K562 (cell line): ENCODE results near the gene BBS1. TPM values are rescaled to one million over a fixed set of nuclear protein-coding genes. Genes with fewer than 3 reads are reported as not detected.

Experiments
- ATAC-seq: fragments of 200-7000 bp; cut with Tn5 transposase; 3 replicates; pipeline ENCODE4 v1.9.1; 2020; ENCODE audit warnings: moderate library complexity
- BruUV-seq: library from RNA; stranded (reverse); fragments of 400-500 nt; replicated peaks from 2 replicates; lab custom pipeline; 2021; lab: Mats Ljungman, UMichigan
- CTCF ChIA-PET: fragments of 300-600 bp; formaldehyde crosslinking; extraction: SDS; loops from one replicate; lab custom pipeline; 2021; ENCODE audit warnings: low intra/inter-chr PET ratio; lab: Yijun Ruan, JAX
- POLR2A ChIA-PET: fragments of 300-600, 350-650 bp; sonication (Branson Sonifier 250); formaldehyde crosslinking; extraction: SDS; loops from one replicate; lab custom pipeline; 2021; ENCODE audit warnings: antibody characterized with exemption, inconsistent platforms; lab: Yijun Ruan, JAX
- DNase-seq, 4 experiments: peaks; one replicate each; pipeline versions ENCODE4 v3.0.0 to v3.0.0-alpha.2; 2011 to 2018; ENCODE audit warnings: low spot score in 3 of 4, mixed read lengths in 3 of 4; ENCODE audit errors: extremely low read depth in 1 of 4
- FAIRE-seq: peaks from 2 replicates; lab custom pipeline; 2011; peaks lifted over from hg19 to GRCh38; lab: Jason Lieb, UNC
- H2AFZ ChIP-seq: 2 replicates; pipeline ENCODE4 v1.6.0; 2011; ENCODE audit warnings: low read depth, low read length, control low read depth, inconsistent platforms
- H3K27ac ChIP-seq: fragments of 200-600 bp; 3 replicates; pipeline ENCODE4 v1.8.0; 2011; ENCODE audit warnings: low read depth, mild to moderate bottlenecking, control low read depth, inconsistent platforms, low read length, moderate library complexity, mixed read lengths; ENCODE audit errors: extremely low read depth
- H3K27me3 ChIP-seq, 2 experiments: fragments of 300-600 bp in 1 of 2; 2 replicates in 1 of 2; 3 replicates in 1 of 2; pipeline versions ENCODE4 v1.6.0 to v1.8.0; 2011; ENCODE audit warnings: inconsistent platforms in 2 of 2, low read length in 2 of 2, mild to moderate bottlenecking in 1 of 2, mixed read lengths in 1 of 2, moderate library complexity in 1 of 2; ENCODE audit not compliant: control insufficient read depth in 2 of 2, insufficient read depth in 2 of 2
- H3K36me3 ChIP-seq: fragments of 300-600 bp; 3 replicates; pipeline ENCODE4 v1.8.0; 2011; ENCODE audit warnings: mild to moderate bottlenecking, low read length, inconsistent platforms; ENCODE audit not compliant: control insufficient read depth, insufficient read depth
- H3K4me1 ChIP-seq, 2 experiments: fragments of 200-600 bp in 1 of 2; replicated peaks in 1 of 2; 2 replicates in 1 of 2; 3 replicates in 1 of 2; pipeline versions ENCODE4 v1.5.1 to v1.8.0; 2011; ENCODE audit warnings: inconsistent platforms in 2 of 2, low read length in 2 of 2, mild to moderate bottlenecking in 1 of 2, mixed read lengths in 1 of 2, moderate library complexity in 1 of 2; ENCODE audit not compliant: control insufficient read depth in 2 of 2, insufficient read depth in 2 of 2
- H3K4me2 ChIP-seq: 2 replicates; pipeline ENCODE4 v1.6.1; 2011; ENCODE audit warnings: low read length, control low read depth, inconsistent platforms, mixed read lengths; ENCODE audit not compliant: insufficient read depth
- H3K4me3 ChIP-seq: fragments of 200-600 bp; sonication (generic), shearing (Covaris generic); 2 replicates; pipeline ENCODE4 v1.5.1; 2016; ENCODE audit warnings: control low read depth, inconsistent platforms
- H3K79me2 ChIP-seq: fragments of 200-600 bp; 3 replicates; pipeline ENCODE4 v1.8.0; 2011; ENCODE audit warnings: low read length, inconsistent platforms; ENCODE audit not compliant: control insufficient read depth, insufficient read depth
- H3K9ac ChIP-seq, 2 experiments: 2 replicates each; pipeline versions ENCODE4 v1.6.0 to v1.6.1; 2011; ENCODE audit warnings: low read depth in 2 of 2, low read length in 2 of 2, control low read depth in 1 of 2, inconsistent platforms in 1 of 2, mild to moderate bottlenecking in 1 of 2, mixed read lengths in 1 of 2; ENCODE audit not compliant: insufficient read depth in 1 of 2
- H3K9me1 ChIP-seq: one replicate; pipeline ENCODE4 v1.6.0; 2011; ENCODE audit warnings: inconsistent platforms, mild to moderate bottlenecking, low read length, moderate library complexity; ENCODE audit not compliant: control insufficient read depth, insufficient read depth
- H3K9me3 ChIP-seq: replicated peaks from 2 replicates; pipeline ENCODE4 v1.5.1; 2011; ENCODE audit warnings: low read depth, low read length, inconsistent platforms; ENCODE audit not compliant: control insufficient read depth, insufficient read depth
- H4K20me1 ChIP-seq: replicated peaks from 2 replicates; pipeline ENCODE4 v1.6.1; 2011; ENCODE audit warnings: low read length, inconsistent platforms, mixed read lengths; ENCODE audit not compliant: control insufficient read depth, insufficient read depth
- CAMTA2 ChIP-seq: fragments of 250-450 bp; sonication (Bioruptor Pico); conservative IDR thresholded peaks from 2 replicates; pipeline ENCODE4 v1.5.1; 2022
- ESRRA ChIP-seq: fragments of 450-650 bp; IDR thresholded peaks from 2 replicates; pipeline ENCODE4 v1.6.1; 2014; ENCODE audit warnings: low read depth, mild to moderate bottlenecking, moderate library complexity, borderline replicate concordance
- FOXO4 ChIP-seq: fragments of 450-650 bp; formaldehyde crosslinking; IDR thresholded peaks from 2 replicates; pipeline ENCODE4 v1.4.0; 2020; ENCODE audit warnings: mild to moderate bottlenecking, moderate library complexity
- GTF2F1 ChIP-seq: IDR thresholded peaks from 2 replicates; pipeline ENCODE4 v1.6.1; 2011; ENCODE audit warnings: low read depth, low read length, improper control_type of control experiment
- HMG20A ChIP-seq: fragments of 450-650 bp; formaldehyde crosslinking; conservative IDR thresholded peaks from 2 replicates; pipeline ENCODE4 v1.4.0; 2020; ENCODE audit warnings: mild to moderate bottlenecking, mixed read lengths
- ILF3 ChIP-seq: fragments of 450-650 bp; IDR thresholded peaks from 2 replicates; pipeline ENCODE4 v1.6.1; 2018; ENCODE audit warnings: antibody characterized with exemption, mild to moderate bottlenecking, moderate library complexity, borderline replicate concordance
- ZNF140 ChIP-seq: fragments of 250-450 bp; sonication (Bioruptor Pico); IDR thresholded peaks from 2 replicates; pipeline ENCODE4 v1.8.0; 2021; ENCODE audit warnings: moderate library complexity, mild to moderate bottlenecking, inconsistent platforms
- ZNF217 ChIP-seq: sonication (generic); formaldehyde crosslinking; IDR thresholded peaks from 2 replicates; pipeline ENCODE4 v1.8.0; 2022; ENCODE audit warnings: mild to moderate bottlenecking, missing genetic modification reagents
- ZNF24 ChIP-seq: fragments of 450-650 bp; IDR thresholded peaks from 2 replicates; pipeline ENCODE4 v1.6.1; 2016
- WGBS: fragments of 100-300 bp; shearing (Covaris generic); methylation state at CpG from one replicate; pipeline ENCODE4 v1.1.6; 2016; ENCODE audit warnings: low coverage, mixed read lengths; ENCODE audit not compliant: insufficient coverage; ENCODE audit errors: missing lambda C conversion rate; 5-methylcytosine and 5-hydroxymethylcytosine counted together
- in situ Hi-C: fragments of 300-500 bp; cut with MboI; formaldehyde crosslinking; loops from 4 replicates; pipeline ENCODE4 v1.15.0; 2018; ENCODE audit warnings: inconsistent platforms, mixed read lengths
- intact Hi-C: fragments of 100-400 bp; cut with micrococcal nuclease; formaldehyde crosslinking; loops from 2 replicates; pipeline ENCODE4 v1.14.2; 2022
- polyA plus RNA-seq, 8 experiments: library from polyadenylated mRNA; depleted of rRNA in 4 of 8; stranded (reverse) in 5 of 8; unstranded in 3 of 8; fragments of >200 nt; fragmentation: Nextera tagmentation in 2 of 8; fragmentation: Illumina TruSeq in 1 of 8; extraction: Ambion mirVana in 2 of 8; extraction: Trizol in 1 of 8; gene quantifications; 2 replicates each; pipeline versions ENCODE4 v1.2.1 to v1.2.3, GENCODE V29; 2011 to 2014; ENCODE audit warnings: inconsistent platforms in 1 of 8, missing spikeins in 1 of 8
- total RNA-seq, 7 experiments: library from RNA; depleted of rRNA in 6 of 7; stranded (reverse); fragments of >200 nt in 6 of 7; fragmentation: Illumina TruSeq in 2 of 7; extraction: Trizol in 2 of 7; gene quantifications; 2 replicates each; pipeline versions ENCODE4 v1.2.1 to v1.2.3, GENCODE V29; 2011 to 2021; ENCODE audit warnings: low replicate concordance in 1 of 7
- TF ChIP-seq, protein P1 (sequence below): fragments of 250-450 bp; sonication (Bioruptor Pico); IDR thresholded peaks from 2 replicates; pipeline ENCODE4 v1.8.0; 2021; ENCODE audit warnings: borderline replicate concordance, mild to moderate bottlenecking, moderate library complexity; ENCODE audit not compliant: poor library complexity, severe bottlenecking

The BBS1 gene
- total and polyA plus RNA-seq, 9 of the 15 experiments (the other 6 are each of a cell fraction or from before 2014, with no cell fraction given) = 9.0 to 19.8 (median 12.1) TPM

DNA sequence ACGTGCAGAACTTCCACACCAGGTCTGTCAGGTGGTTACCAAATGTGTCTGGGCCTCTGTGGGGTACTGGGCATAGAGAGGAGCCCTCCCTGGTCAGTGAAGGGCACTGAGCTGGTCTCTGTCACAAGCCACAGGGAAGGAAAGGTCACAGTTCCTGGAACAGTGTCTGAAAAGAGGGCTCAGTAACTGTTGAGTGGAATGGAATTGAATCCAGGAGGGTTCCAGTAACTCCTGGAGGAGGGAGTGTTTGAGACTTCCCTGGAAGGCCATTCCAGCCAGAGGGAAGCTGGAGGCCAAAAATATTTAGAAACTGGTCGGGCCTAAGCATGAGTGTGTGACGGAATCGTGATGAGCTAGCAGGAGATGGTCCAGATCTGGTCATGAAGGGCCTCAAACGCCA is 44.2 kb downstream of the BBS1 start (continued):
- no peak for TF ChIP-seq ZNF217 (CRISPR knock-in tag)

GRCh38 chr11:66555416-66555815 is 45.0 kb downstream of the BBS1 start:
- H3K27me3 ChIP-seq = no peaks in the 10 kb centered on the region
- no peaks in the 10 kb centered on the region for H4K20me1 ChIP-seq
- no peak overlapping the region for H3K27ac ChIP-seq
- CTCF ChIA-PET = no interaction called here
- DNase-seq (no peak), ATAC-seq (no peak), FAIRE-seq (no peak)
- H3K9me3 ChIP-seq = no peaks in the 10 kb centered on the region
- intact Hi-C loops = no loop called here
- 10% methylated on average over 2 of the region's 3 CpGs for WGBS
- H3K4me1 ChIP-seq = peaks cover 5 to 22% of the 10 kb centered on the region in 2 experiments; a peak in 4 of 5 replicates
- POLR2A ChIA-PET = interaction anchor here (0.9 kb wide), 1 partner anchor 9 kb away, joined by 3 read pairs; no protein-coding TSS in a partner anchor
- TF ChIP-seq GTF2F1 = no peak
- TF ChIP-seq HMG20A (CRISPR knock-in tag) = no peak
- TF ChIP-seq ZNF24 = no peak
- TF ChIP-seq, protein P1, sequence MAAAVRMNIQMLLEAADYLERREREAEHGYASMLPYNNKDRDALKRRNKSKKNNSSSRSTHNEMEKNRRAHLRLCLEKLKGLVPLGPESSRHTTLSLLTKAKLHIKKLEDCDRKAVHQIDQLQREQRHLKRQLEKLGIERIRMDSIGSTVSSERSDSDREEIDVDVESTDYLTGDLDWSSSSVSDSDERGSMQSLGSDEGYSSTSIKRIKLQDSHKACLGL = no peak
- no peak for TF ChIP-seq CAMTA2 (CRISPR knock-in tag)
- TF ChIP-seq ILF3 = no peak
- no peak for TF ChIP-seq ZNF140 (CRISPR knock-in tag)
- TF ChIP-seq FOXO4 (CRISPR knock-in tag) = no peak
- TF ChIP-seq ESRRA = no peak
- H3K36me3 ChIP-seq = no peaks in the 10 kb centered on the region
- no peak overlapping the region for H3K4me3 ChIP-seq
- H2AFZ ChIP-seq = no peak overlapping the region
- no peaks in the 10 kb centered on the region for H3K79me2 ChIP-seq
- peak overlapping the region in 1 of 2 experiments; percentile 0; a peak in 1 of 4 replicates for H3K9ac ChIP-seq
- in situ Hi-C loops = loop anchor here (10.0 kb wide), 1 partner anchor 259 kb away; no protein-coding TSS in a partner anchor
- H3K9me1 ChIP-seq = no peaks in the 10 kb centered on the region
- BruUV-seq = no TSS peak
- no peak overlapping the region for H3K4me2 ChIP-seq
